LNCAP (cell line): ENCODE measurements around the gene ESCO1.

Source experiments
- CTCF ChIP-seq: fragments of 450-650 bp; IDR thresholded peaks from 2 replicates; pipeline ENCODE4 v1.5.1; 2017; ENCODE audit warnings: mild to moderate bottlenecking

The ESCO1 gene

GRCh38 chr18:21593540-21594257 is 6.8 kb downstream of the ESCO1 start:
- TF ChIP-seq CTCF: no peak

- TF ChIP-seq CTCF: no peak
Measured at GRCh38 chr18:21584391-21584790, 16.1 kb downstream of the ESCO1 start.

GRCh38 chr18:21575656-21576055 is 24.8 kb downstream of the ESCO1 start:
- TF ChIP-seq CTCF: no peak

GRCh38 chr18:21571772-21572171 is 28.7 kb downstream of the ESCO1 start:
- no peak for TF ChIP-seq CTCF

- TF ChIP-seq CTCF: no peak
Measured at GRCh38 chr18:21559195-21559594, 41.3 kb downstream of the ESCO1 start.

GRCh38 chr18:21557607-21558253 is 42.8 kb downstream of the ESCO1 start:
- TF ChIP-seq CTCF: no peak

- TF ChIP-seq CTCF: no peak
Measured at GRCh38 chr18:21550510-21550970, 50.0 kb downstream of the ESCO1 start.
